HG03439 (cell line): Measurements from ENCODE around the gene PSAP.
"Not testable (repeated sequence)": the region's sequence is repeated elsewhere in the genome, so short reads cannot be mapped to it uniquely, and the experiment has no call there.

Source experiments
- ATAC-seq: cut with Tn5 transposase; IDR thresholded peaks from one replicate; pipeline ENCODE4 v1.9.1; 2021; ENCODE audit warnings: mild to moderate bottlenecking, moderate library complexity; ENCODE audit not compliant: unreplicated experiment

The PSAP gene

DNA sequence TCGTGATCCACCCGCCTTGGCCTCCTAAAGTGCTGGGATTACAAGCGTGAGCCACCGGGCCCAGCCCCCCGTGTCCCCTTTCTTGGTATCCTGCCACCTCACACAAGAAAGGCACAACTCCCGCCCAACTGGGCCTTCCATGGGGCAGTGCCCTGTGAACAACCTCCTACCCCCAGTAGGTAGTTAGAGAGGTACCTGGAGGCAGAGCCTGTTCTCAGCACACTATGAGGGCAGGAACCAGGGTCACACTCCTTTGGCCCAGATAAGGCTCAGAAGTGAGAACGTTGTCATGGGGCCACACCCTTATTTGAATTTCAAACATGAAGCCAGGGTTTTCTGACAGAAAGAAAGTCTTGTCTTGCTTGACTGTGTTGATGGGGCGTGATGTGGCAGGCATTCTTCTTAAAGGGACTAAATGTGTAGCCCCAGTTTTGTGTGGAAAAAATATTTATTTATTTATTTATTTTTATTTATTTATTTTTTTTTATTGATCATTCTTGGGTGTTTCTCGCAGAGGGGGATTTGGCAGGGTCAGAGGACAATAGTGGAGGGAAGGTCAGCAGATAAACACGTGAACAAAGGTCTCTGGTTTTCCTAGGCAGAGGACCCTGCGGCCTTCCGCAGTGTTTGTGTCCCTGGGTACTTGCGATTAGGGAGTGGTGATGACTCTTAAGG, 23.8 kb upstream of the PSAP start:
- ATAC-seq: not testable (repeated sequence)

DNA sequence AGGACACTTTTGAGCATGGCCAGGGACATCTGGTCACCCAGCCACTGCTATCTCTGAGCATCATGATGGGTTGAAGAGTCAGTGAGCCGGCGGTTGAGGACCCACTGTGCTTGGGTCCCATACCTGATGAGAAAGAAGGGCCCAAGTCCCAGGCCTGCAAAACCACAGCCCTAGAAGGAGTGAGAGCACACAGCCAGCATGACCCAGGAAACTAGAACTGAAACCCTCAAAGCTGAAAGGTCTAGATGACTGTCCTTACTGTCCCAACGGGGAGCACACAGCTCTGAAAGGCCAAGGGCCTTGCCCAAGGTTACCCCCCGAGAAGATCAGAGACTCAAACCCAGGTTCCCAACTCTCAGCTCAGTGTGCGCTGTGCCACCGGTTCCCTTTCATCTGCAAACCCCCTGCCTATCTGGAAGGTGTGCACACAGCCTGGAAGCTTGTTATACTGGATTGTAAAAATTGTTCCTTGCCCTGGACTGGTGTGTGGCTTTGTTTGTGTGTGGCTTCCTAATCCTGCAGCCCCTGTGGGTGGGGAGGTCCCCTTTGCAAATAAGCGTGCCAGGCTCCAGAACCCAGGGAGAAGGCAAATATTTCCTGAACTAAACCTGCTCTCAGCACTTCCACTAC, 22.6 kb upstream of the PSAP start:
- ATAC-seq: peak; percentile 92

DNA sequence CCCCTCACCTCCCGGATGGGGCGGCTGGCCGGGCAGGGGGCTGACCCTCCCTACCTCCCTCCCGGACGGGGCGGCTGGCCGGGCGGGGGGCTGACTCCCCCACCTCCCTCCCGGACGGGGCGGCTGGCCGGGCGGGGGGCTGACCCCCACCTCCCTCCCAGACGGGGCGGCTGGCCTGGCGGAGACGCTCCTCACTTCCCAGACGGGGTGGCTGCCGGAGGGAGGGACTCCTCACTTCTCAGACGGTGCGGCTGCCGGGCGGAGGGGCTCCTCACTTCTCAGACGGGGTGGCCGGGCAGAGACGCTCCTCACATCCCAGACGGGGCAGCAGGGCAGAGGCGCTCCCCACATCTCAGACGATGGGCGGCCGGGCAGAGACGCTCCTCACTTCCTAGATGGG, 18.6 kb upstream of the PSAP start:
- not testable (repeated sequence) for ATAC-seq

DNA sequence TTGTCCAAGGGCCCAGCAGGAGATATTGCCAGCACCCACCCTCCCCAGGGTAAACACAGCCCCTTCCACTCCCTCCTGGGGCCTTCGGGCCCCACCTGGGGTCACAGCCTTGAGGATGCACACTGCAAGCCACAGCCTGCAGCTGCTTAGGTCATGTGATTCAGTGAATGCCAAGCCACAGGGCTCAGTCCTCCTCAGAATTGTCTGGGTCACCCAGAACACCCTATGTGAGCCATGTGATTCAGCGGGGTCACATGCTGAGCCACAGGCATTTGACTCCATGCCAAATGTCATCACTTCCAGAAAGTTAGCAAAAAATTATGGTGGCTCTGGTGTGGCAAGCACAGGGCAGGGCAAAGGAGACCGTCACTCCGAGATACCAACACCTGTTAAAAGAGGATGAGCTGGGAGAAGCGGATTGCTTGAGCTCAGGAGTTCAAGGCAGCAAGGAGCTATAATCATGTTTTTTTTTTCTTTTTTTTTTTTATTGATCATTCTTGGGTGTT, 17.2 kb upstream of the PSAP start:
- no peak for ATAC-seq

DNA sequence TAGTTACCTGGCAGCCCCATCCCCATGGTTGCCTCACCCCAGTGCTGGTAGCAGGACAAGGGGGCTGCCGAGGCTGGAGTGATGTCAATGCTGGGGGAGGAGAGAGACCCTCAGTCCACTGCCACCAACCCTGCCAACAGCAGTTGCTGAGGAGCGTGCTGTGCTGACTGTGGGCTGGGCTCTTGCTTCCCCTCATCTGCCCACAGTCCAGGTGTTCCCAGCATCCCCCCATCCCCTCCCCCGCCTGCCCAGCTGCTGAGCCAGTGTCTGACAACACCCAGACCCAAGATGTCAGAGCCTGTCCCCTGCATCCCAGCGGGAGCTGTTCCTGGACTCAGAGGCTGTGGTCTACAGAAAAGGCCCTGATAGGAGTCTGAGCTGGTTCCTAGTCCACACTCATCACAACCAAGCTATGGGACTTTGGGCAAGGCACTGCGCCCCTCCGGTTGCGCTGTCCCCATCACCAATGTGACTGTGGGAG, 14.6 kb upstream of the PSAP start:
- ATAC-seq: no peak

DNA sequence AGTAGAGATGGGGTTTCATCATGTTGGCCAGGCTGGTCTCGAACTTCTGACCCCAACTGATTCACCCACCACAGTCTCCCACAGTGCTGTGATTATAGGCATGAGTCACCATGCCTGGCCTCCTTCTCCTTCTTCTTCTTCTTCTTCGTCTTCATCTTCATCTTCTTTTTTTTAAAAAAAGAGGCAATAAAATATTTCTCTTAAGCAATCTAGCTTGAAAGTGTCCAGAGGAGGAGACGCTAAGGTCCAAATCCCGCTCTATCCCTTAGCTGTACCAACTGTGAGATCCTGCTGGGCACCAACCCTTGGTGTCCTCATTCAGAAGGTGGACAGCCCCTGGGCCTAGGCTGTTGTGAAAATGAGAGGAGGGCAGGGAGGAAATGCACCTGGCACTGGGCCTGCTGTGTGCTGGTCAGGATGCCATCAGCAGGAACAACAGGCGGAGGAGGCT, 13.9 kb upstream of the PSAP start:
- ATAC-seq: no peak

DNA sequence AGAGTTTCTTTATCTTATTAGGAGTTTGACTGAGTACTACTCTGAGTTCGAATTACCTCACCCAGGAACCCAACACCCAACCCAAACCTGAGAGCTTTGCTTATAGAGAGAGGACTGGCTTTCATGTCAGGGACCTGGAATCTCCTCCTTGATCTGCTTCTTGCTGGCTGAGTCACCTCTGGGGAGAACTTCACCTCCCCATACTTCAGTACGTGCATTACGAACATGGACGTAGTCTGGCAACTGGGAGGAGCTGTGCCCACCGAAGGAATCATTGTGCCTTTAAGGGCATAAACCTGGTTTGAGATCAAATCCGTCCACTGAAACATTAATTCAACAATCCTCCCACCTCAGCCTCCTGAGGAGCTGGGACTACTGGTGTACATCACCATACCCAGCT, 12.2 kb upstream of the PSAP start:
- ATAC-seq: no peak

DNA sequence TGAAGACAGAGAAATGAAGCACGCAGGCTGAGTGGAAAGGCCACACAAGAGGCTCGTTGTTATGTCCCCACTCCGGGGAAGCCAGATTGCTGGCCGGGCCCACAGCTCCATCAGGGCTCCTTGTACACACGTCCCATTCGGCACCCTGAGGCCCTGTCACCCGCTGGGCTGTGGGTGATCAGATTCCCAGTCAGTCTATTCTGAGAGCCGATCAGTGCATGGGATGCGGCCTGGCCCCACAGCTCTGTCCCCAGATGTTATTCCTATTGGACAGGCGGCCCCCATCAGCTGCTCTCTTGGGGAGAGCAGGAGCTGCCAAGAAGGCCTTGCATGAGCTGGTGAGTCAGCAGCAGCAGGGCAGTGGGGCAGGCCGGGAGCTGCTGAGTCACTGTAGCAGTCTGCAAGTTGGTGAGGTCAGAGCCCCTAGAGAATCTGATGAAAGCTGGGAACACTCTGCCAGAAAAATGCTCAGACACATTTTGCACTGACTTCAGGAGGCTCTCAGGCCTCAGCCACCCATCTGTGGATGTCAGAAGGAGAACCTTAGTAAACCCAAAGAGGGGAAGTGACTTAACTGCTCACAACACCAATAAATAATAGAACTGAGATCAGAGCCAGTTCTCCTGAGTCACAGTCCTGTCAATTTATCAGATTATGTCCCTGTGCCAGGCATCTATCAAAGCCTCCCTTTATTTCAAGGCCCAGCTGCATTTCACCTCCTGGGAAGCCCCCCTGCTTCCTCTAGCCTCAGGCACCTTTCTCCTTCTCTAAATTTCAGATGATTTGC, 9.4 kb upstream of the PSAP start:
- no peak for ATAC-seq

DNA sequence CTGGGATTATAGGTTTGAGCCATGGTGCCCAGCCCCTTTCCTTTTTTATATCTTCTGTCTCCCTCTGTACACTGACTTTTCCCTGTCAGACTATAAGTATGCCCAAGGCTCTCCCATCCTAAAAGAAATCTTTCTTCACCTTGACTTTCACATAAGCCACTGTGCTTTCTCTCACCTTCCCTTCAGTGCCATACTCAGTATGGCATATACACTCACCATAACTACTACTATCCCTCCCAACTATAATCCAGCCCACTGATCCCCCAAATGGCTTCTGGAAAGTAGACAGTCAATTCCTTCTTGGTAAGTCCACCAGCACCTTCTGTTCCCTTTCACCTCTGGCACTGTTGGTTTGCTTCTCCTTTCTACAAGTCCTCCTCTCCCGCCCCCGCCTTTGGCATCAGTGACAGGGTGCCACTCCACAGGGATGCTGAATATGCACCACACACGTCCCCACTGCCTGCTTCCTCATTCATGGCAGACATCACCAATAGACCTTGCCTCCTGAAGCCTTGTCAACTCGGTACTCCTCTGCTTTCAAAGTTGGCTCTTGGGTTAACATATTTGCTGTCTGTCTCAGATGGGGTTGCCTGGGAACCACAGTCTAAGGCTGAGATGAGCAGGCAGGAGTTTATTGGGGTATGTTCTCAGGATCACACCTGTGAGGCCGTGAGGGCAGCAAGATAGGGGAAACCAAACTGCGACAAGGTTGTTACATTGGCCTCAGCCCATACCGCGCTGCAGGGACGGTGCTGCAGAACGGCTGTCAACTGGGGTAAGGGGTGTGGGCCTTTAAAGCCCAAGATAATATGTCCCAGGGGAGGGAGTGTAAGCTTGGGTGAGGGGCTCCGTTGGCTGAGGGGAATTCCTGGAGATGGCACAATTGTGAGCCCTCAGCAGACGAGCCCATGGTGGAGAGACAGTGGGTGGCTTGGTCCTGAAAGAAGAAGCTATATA, 7.2 kb upstream of the PSAP start:
- no peak for ATAC-seq

DNA sequence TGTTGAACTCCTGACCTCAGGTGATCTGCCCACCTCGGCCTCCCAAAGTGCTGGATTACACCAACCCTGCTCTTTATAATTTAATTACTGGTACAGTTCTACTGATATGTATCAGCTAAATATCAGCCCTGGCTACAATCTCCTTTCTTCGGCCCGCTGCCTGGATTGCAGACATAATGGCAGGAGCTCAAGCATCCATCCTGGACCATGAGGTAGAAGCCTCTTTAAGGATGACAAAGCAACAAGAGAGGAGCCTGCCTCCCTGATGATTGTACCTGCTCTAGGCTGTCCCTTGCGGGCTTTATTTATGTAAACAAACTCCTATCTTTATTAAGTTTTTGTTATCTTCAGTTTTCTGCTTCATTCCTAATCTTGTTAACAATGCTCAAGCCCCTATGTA, 5.6 kb upstream of the PSAP start:
- no peak for ATAC-seq

DNA sequence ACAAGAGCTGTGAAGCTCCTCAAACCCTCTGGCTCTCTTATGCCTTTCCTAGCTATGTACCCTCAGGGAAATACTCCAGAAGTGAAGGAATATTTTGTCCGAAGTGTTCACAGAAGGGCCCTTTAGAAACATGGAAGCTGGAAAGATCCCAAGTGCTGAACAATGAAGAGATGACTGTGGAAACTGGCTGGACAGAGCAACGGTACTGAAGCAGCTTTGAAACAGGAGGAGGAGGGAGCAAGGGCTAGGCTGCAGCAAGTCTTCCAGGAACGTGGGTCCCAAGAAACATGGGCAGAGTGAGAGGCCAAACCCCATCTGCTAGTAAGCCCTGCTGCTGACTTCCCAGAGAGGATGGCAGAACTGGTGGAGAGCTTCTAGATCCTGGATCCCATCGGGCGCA, 3.0 kb upstream of the PSAP start:
- no peak for ATAC-seq

DNA sequence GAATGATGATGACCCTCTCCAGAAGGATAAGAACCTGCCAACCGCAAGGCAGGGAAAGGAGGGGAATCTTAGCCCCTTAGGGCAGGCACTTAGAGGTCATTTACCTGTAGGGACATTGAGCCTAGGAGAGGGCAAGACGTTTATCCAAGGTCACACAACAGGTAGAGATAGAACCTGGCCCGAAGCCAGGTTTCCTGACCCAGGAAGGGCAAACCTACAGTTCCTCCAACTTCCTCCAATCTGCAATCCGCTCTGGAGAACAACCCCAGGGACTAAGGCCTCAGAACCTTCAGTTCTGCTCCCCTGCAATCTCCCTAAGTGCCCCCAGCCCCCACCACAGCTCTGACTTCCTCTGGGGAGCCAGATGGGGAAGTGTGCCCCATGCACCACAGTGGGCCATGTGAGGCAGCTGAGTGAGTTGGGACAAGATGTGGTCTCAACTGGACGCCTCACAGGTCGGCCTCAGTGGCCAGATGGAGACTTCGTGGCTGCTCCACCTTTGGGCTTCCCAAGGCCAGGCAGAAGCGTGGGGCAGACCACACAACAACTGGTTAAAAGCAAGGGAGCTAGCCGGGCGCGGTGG, 1.4 kb upstream of the PSAP start:
- no peak for ATAC-seq

DNA sequence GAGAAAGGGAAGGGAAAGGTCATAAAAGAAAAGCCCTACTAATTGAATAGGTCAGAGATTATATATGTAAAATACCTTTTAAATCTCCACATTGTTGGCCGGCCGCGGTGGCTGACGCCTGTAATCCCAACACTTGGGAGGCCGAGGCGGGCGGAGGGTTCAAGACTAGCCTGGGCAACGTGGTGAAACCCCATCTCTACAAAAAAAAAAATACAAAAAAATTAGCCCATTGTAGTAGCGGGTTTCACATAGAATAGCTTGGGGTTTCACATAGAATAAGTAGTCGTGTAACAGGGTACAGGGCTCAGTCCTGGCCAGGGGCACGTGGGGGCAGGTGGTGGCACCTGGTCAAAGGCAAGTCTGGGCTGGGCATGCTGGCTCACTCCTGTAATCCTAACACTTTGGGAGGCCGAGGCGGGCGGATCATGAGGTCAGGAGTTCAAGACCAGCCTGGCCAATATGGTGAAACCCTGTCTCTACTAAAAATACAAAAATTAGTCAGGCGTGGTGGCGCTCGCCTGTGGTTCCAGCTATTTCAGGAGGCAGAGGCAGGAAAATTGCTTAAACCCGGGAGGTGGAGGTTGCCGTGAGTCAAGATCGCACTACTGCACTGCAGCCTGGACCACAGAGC, 529 bp upstream of the PSAP start:
- ATAC-seq: peak; percentile 15

DNA sequence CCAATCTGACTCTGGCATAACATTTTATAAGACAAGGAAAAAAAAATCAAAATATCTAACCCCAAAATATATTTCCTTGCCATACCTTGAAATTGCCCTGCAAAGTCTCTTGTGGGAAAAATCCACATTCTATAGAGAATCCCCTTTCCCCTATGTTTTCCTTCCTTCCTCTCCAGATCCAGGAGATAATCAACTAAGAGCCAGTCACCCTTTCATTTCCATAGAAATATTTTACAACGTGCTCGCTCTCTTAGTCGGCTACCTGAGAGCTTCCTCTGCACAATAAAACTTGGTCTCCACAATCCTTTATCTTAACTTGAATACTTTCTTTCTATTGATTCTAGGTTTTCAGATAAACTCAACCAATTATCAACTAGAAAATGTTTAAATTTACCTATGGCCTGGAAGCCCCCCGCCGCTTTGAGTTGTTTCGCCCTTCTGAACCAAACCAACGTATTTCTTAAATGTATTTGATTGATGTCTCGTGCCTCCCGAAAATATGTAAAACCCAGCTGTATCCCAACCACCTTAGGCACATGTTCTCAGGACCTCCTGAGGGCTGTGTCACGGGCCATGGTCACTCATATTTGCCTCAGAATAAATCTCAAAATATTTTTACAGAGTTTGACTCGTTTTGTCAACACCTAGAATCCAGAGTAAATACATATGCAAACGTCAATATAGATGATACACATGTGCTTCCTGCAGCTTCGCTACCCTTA, 869 bp downstream of the PSAP start:
- ATAC-seq: no peak

DNA sequence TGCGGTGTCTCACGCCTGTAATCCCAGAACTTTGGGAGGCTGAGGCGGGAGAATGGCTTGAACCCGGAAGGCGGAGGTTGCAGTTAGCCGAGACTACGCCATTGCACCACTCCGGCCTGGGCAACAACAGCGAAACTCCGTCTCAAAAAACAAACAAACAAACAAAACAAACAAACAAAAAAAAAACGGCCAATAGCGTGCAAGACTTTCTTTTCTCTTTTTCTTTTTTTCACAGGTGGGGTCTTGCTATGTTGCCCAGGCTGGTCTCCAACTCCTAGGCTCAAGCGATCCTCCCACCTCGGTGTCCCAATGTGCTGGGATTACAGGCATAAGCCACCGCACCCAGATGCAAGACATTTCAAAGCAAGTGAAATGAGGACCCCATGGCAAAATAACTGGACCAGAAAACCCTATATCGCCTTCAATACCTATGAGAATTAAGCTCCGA, 1.6 kb downstream of the PSAP start:
- ATAC-seq: no peak

DNA sequence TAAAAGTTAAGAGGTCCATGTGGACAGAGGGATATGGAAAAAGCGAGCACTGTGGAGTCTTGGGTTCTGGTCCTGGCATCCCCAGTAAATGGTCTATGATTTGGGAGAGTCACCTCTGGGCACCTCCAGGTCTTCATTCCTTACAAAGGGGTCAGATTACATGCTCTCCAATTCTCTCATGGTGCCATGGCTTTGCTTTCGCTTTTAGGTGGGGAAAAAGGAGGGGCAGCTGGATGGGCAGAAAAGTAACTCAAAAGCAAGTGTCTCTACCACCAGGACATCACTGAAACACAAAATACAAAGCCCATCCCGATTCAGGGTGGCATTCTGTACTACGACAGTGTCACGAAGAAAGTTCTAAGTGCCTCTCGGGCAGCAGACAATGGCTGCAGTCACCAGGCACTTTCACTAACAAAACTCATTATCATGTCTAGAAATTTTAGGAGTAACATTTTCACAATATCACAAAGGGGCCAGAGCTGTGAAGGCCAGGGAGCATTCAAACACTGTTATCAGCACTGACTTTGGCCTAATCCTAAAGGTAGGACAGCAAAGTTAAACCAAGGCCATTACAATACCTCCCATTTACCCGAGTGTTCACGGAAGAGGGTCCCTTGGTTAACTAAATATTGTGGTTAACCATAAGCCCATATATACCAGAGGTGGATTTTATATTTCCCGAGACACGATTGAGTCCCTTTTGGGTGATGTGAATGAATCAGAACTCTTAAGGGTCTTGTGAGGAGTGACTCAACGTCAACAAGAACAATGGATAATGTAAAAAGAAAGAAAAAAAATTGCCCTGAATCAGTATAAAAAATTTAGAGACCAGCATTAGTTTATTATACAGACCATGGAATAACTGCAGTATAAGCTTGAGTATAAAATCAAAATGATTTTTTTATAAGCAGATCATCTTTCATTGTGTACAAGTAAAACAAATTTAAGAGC, 2.5 kb downstream of the PSAP start:
- ATAC-seq: no peak

DNA sequence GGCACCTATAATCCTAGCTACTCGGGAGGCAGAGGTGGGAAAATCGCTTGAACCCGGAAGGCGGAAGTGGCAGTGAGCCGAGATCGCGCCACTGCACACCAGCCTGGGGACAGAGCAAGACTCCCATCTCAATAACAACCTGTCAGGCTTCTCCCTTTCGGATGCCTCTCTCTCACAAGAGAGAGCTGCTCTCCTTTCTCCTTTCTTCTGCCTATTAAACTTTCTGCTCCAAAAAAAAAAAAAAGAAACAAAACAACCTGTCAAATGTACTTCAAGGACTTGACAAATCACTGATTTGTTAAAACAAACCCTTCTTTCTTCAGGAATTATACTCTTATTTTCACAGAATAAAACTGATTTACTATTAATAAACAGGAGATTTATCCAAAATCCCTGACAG, 3.6 kb downstream of the PSAP start:
- ATAC-seq: no peak

DNA sequence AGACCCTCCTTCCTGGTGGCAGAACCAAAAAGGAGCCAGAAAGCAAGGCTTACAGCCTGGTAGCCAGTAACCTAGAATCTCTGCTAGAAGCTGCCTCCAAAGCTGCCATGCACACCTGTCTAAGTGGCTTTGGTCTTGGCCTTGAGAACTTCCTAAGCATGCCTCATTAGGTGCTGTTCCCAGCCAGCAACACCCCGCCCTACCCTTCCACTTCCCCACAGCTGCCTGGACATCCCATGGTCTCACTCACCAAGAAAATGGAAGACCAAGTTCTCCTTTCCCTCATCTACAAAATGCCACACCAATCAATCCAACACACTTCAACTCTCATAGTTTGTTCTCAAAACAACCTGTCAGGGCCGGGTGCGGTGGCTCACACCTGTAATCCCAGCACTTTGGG, 4.2 kb downstream of the PSAP start:
- ATAC-seq: no peak
